Measurements from ENCODE around the gene CETP.

CETP gene

GRCh38 chr16:57025941-57026777 is 64.4 kb downstream of the CETP start:
- TF ChIP-seq CTCF (IDR thresholded peaks at IDR 0.05; ENCODE audit: low read depth, low read length) = no peak
- no peak overlapping the region for H3K4me3 ChIP-seq (ENCODE audit: low read depth, low read length)

- TF ChIP-seq CTCF (IDR thresholded peaks at IDR 0.05; ENCODE audit: low read depth, low read length) = no peak
- no peak overlapping the region for H3K4me3 ChIP-seq (ENCODE audit: low read depth, low read length)
These were observed 65.0 kb downstream of the CETP start for GRCh38 chr16:57026778-57027062.

- no peak overlapping the region for H3K4me3 ChIP-seq (ENCODE audit: low read depth, low read length)
- no peak for TF ChIP-seq CTCF (IDR thresholded peaks at IDR 0.05; ENCODE audit: low read depth, low read length)
These were observed 65.3 kb downstream of the CETP start for GRCh38 chr16:57027067-57027466.

GRCh38 chr16:57028086-57028485 is 66.3 kb downstream of the CETP start:
- H3K4me3 ChIP-seq (ENCODE audit: low read depth, low read length) = no peak overlapping the region
- TF ChIP-seq CTCF (IDR thresholded peaks at IDR 0.05; ENCODE audit: low read depth, low read length) = no peak

- no peak for TF ChIP-seq CTCF (IDR thresholded peaks at IDR 0.05; ENCODE audit: low read depth, low read length)
- no peak overlapping the region for H3K4me3 ChIP-seq (ENCODE audit: low read depth, low read length)
These were observed 67.7 kb downstream of the CETP start for GRCh38 chr16:57029161-57030160.

GRCh38 chr16:57030346-57030902 is 68.7 kb downstream of the CETP start:
- TF ChIP-seq CTCF (IDR thresholded peaks at IDR 0.05; ENCODE audit: low read depth, low read length) = no peak
- H3K4me3 ChIP-seq (ENCODE audit: low read depth, low read length) = no peak overlapping the region
